Activated CD4-positive, alpha-beta T cell treated with anti-CD3 and anti-CD28 coated beads for 48 hours (primary cell): ENCODE data around the gene WDFY4.

ENCODE experiments used
- DNase-seq: peaks from one replicate; pipeline ENCODE4 v3.0.0-alpha.2; 2020

Gene WDFY4

GRCh38 chr10:48655411-48656240 lies 29.0 kb upstream of the WDFY4 start:
- peak; percentile 21 for DNase-seq

GRCh38 chr10:48656241-48656913 lies 28.3 kb upstream of the WDFY4 start:
- DNase-seq: peak; percentile 92

GRCh38 chr10:48656914-48657305 lies 27.8 kb upstream of the WDFY4 start:
- DNase-seq: no peak

- no peak for DNase-seq
These were observed 27.3 kb upstream of the WDFY4 start for GRCh38 chr10:48657416-48657815.

- DNase-seq: peak; percentile 75
These were observed 26.3 kb upstream of the WDFY4 start for GRCh38 chr10:48658243-48658974.

- no peak for DNase-seq
These were observed 25.8 kb upstream of the WDFY4 start for GRCh38 chr10:48658975-48659269.

GRCh38 chr10:48659790-48660189 lies 24.9 kb upstream of the WDFY4 start:
- DNase-seq: no peak

- no peak for DNase-seq
These were observed 23.2 kb upstream of the WDFY4 start for GRCh38 chr10:48661441-48661840.

- no peak for DNase-seq
These were observed 16.6 kb upstream of the WDFY4 start for GRCh38 chr10:48667960-48668590.

- DNase-seq: no peak
These were observed 13.4 kb upstream of the WDFY4 start for GRCh38 chr10:48670978-48671913.

GRCh38 chr10:48671914-48672595 lies 12.6 kb upstream of the WDFY4 start:
- no peak for DNase-seq

GRCh38 chr10:48672596-48673265 lies 11.9 kb upstream of the WDFY4 start:
- DNase-seq: no peak

- no peak for DNase-seq
These were observed 7.0 kb upstream of the WDFY4 start for GRCh38 chr10:48677625-48678024.

- DNase-seq: no peak
These were observed 6.6 kb upstream of the WDFY4 start for GRCh38 chr10:48678041-48678440.

- DNase-seq: no peak
These were observed 2.9 kb upstream of the WDFY4 start for GRCh38 chr10:48681740-48682139.

GRCh38 chr10:48682265-48682664 lies 2.4 kb upstream of the WDFY4 start:
- no peak for DNase-seq

GRCh38 chr10:48683424-48683823 lies 1.2 kb upstream of the WDFY4 start:
- DNase-seq: no peak

GRCh38 chr10:48683868-48684267 lies 805 bp upstream of the WDFY4 start:
- no peak for DNase-seq

GRCh38 chr10:48684463-48684791 lies 246 bp upstream of the WDFY4 start:
- DNase-seq: no peak

- DNase-seq: no peak
These were observed 1.1 kb downstream of the WDFY4 start for GRCh38 chr10:48685731-48686130.
